CD4-positive, alpha-beta T cell (primary cell): Measurements from ENCODE around the gene PPP4R3A. TPM values are rescaled to one million over a fixed set of nuclear protein-coding genes. Genes with fewer than 3 reads are reported as not detected.

Experiments used
- ATAC-seq: fragments of 200-7000 bp; cut with Tn5 transposase; one replicate; pipeline ENCODE4 v1.10.0; 2022; ENCODE audit warnings: mild to moderate bottlenecking; ENCODE audit not compliant: poor library complexity
- CTCF ChIA-PET: fragments of 350-600 bp; sonication (Branson Sonifier 250); formaldehyde crosslinking; loops from one replicate; lab custom pipeline; 2021; ENCODE audit warnings: antibody characterized with exemption, inconsistent platforms; lab: Charles Lee
- POLR2A ChIA-PET: fragments of 350-600 bp; sonication (Branson Sonifier 250); formaldehyde crosslinking; loops from one replicate; lab custom pipeline; 2021; ENCODE audit warnings: antibody characterized with exemption, inconsistent platforms; lab: Charles Lee
- DNase-seq, 14 experiments: peaks; one replicate each; pipeline ENCODE4 v3.0.0-alpha.2; 2013 to 2020; ENCODE audit warnings: mixed read lengths in 2 of 14
- H3K27ac ChIP-seq, 2 donors: one replicate each; pipeline versions ENCODE4 v1.5.1 to v1.7.0; 2013; ENCODE audit warnings: low read length in 2 of 2, low read depth in 1 of 2, mild to moderate bottlenecking in 1 of 2
- H3K27me3 ChIP-seq, 2 experiments: 1 replicate in 1 of 2; 2 replicates in 1 of 2; pipeline versions ENCODE4 v1.6.1 to v1.7.0; 2013; ENCODE audit warnings: low read length in 2 of 2, control low read depth in 1 of 2, mild to moderate bottlenecking in 1 of 2, moderate library complexity in 1 of 2; ENCODE audit not compliant: insufficient read depth in 2 of 2, control insufficient read depth in 1 of 2
- H3K36me3 ChIP-seq: one replicate; pipeline ENCODE4 v1.6.1; 2013; ENCODE audit warnings: low read length, control low read depth; ENCODE audit not compliant: insufficient read depth
- H3K4me1 ChIP-seq: one replicate; pipeline ENCODE4 v1.6.1; 2013; ENCODE audit warnings: low read length, control low read depth; ENCODE audit not compliant: insufficient read depth
- H3K4me3 ChIP-seq: one replicate; pipeline ENCODE4 v1.5.1; 2013; ENCODE audit warnings: mild to moderate bottlenecking, low read length, moderate library complexity
- H3K9me3 ChIP-seq, 2 experiments: 1 replicate in 1 of 2; 2 replicates in 1 of 2; pipeline versions ENCODE4 v1.6.1 to v1.7.0; 2013; ENCODE audit warnings: low read length in 2 of 2, mild to moderate bottlenecking in 2 of 2, control low read depth in 1 of 2, moderate library complexity in 1 of 2; ENCODE audit not compliant: control insufficient read depth in 1 of 2, insufficient read depth in 1 of 2
- H3K27ac Mint-ChIP-seq: one replicate; pipeline ENCODE4 v1.8.0; 2020; ENCODE audit warnings: mixed read lengths
- H3K27me3 Mint-ChIP-seq: one replicate; pipeline ENCODE4 v1.8.0; 2021; ENCODE audit warnings: mixed read lengths
- H3K36me3 Mint-ChIP-seq: one replicate; pipeline ENCODE4 v1.8.0; 2021; ENCODE audit warnings: low read depth, mixed read lengths
- H3K4me1 Mint-ChIP-seq: one replicate; pipeline ENCODE4 v1.8.0; 2021; ENCODE audit warnings: low read depth, mixed read lengths
- H3K4me3 Mint-ChIP-seq: one replicate; pipeline ENCODE4 v1.8.0; 2020; ENCODE audit warnings: mild to moderate bottlenecking, mixed read lengths
- H3K9me3 Mint-ChIP-seq: one replicate; pipeline ENCODE4 v1.8.0; 2020; ENCODE audit warnings: mixed read lengths
- intact Hi-C, 2 experiments: fragments of 100-400 bp; cut with DNase I in 1 of 2; cut with micrococcal nuclease in 1 of 2; formaldehyde crosslinking; loops; one replicate each; pipeline versions ENCODE4 v1.15.1 to v1.9.0; 2023 to 2025; cut with DNase I, micrococcal nuclease
- total RNA-seq, 174 experiments: library from RNA in 2 of 174; stranded (reverse) in 2 of 174; gene quantifications; one replicate each; pipeline ENCODE4 v1.2.3 and lab custom pipeline; 2021 to 2026
- TF ChIP-seq, protein P1 (sequence below): fragments of 200-600 bp; IDR thresholded peaks from one replicate; pipeline ENCODE4 v1.8.0; 2022; ENCODE audit warnings: antibody characterized with exemption, mild to moderate bottlenecking

The PPP4R3A gene
- total RNA-seq, 2 experiments from 2014 or later, result 189 to 205 TPM

DNA sequence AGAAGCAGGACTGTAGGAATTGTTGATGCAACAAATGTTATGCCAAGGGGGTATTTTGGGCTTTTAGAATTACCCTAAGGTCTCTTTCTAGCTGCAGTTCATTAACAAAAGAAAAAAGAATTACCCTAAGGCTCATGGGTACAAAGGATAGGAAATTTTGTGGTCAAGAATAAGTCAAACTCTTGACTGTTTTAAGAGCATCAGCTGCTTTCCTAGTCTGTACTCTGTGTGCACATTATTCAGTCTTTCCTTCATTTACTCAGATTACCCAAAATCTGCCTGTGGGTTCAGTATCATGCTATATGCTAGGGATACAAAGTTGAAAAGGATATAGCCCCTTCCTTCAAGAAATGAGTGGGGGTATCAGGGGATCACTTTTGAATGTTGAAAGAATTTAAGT, 56.0 kb downstream of the PPP4R3A start:
- Histone ChIP-seq H3K4me3 (no peak overlapping the region), H3K27ac (no peak overlapping the region), H3K9me3 (no peaks in the 10 kb centered on the region), H3K27me3 (no peaks in the 10 kb centered on the region), H3K36me3 (peaks cover 28% of the 10 kb centered on the region), H3K4me1 (peaks cover 12% of the 10 kb centered on the region)
- no peaks in the 10 kb centered on the region for H3K9me3 Mint-ChIP-seq
- TF ChIP-seq, protein P1, sequence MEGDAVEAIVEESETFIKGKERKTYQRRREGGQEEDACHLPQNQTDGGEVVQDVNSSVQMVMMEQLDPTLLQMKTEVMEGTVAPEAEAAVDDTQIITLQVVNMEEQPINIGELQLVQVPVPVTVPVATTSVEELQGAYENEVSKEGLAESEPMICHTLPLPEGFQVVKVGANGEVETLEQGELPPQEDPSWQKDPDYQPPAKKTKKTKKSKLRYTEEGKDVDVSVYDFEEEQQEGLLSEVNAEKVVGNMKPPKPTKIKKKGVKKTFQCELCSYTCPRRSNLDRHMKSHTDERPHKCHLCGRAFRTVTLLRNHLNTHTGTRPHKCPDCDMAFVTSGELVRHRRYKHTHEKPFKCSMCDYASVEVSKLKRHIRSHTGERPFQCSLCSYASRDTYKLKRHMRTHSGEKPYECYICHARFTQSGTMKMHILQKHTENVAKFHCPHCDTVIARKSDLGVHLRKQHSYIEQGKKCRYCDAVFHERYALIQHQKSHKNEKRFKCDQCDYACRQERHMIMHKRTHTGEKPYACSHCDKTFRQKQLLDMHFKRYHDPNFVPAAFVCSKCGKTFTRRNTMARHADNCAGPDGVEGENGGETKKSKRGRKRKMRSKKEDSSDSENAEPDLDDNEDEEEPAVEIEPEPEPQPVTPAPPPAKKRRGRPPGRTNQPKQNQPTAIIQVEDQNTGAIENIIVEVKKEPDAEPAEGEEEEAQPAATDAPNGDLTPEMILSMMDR, result no peak
- H3K27me3 Mint-ChIP-seq, result no peaks in the 10 kb centered on the region
- POLR2A ChIA-PET, result interaction anchor here (0.7 to 1.2 kb wide), 3 partner anchors 33 to 130 kb away, joined by 4 to 5 read pairs (median 4); partner anchors contain the start of gene PPP4R3A
- H3K27ac Mint-ChIP-seq, result peak overlapping the region; percentile 53
- ATAC-seq, result no peak
- H3K4me3 Mint-ChIP-seq, result no peak overlapping the region
- H3K36me3 Mint-ChIP-seq, result peaks cover 42% of the 10 kb centered on the region
- CTCF ChIA-PET, result interaction anchor here (1.0 kb wide), 1 partner anchor 136 kb away, joined by 3 read pairs; no protein-coding TSS in a partner anchor
- intact Hi-C loops, result no loop called here
- peaks cover 27% of the 10 kb centered on the region for H3K4me1 Mint-ChIP-seq
- DNase-seq, result no peak

DNA sequence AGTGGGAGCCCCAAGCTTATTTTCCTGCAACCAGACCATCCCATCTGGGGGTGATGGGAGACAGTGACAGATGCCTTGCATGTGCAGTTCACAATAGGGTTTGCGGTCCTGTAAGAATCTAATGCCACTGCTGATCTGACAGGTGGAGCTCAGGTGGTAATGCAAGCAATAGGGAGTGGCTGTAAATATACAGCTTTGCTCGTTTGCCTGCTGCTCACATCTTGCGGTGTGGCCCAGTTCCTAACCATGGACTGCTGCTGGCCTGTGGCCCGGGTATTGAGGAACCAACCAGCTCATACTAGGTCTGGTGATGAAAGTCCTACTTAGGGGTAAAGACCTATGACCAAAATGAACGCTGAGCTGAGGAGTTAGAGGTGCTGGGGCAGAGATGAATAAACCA, 56.4 kb downstream of the PPP4R3A start:
- H3K27me3 ChIP-seq, result no peaks in the 10 kb centered on the region
- peaks cover 26% of the 10 kb centered on the region for H3K36me3 ChIP-seq
- H3K4me1 ChIP-seq, result peaks cover 12% of the 10 kb centered on the region
- no peak for ATAC-seq
- H3K4me3 ChIP-seq, result no peak overlapping the region
- H3K9me3 ChIP-seq, result no peaks in the 10 kb centered on the region
- Mint-ChIP-seq H3K9me3 (no peaks in the 10 kb centered on the region), H3K27ac (peak overlapping the region; percentile 53), H3K36me3 (peaks cover 38% of the 10 kb centered on the region), H3K4me3 (no peak overlapping the region), H3K27me3 (no peaks in the 10 kb centered on the region), H3K4me1 (peaks cover 27% of the 10 kb centered on the region)
- ChIA-PET POLR2A (interaction anchor here (0.7 to 1.2 kb wide), 3 partner anchors 33 to 129 kb away, joined by 4 to 5 read pairs (median 4); partner anchors contain the start of gene PPP4R3A), CTCF (interaction anchor here (1.0 kb wide), 1 partner anchor 135 kb away, joined by 3 read pairs; no protein-coding TSS in a partner anchor)
- intact Hi-C loops, result no loop called here
- TF ChIP-seq, protein P1, result no peak
- no peak overlapping the region for H3K27ac ChIP-seq
- DNase-seq, result no peak

DNA sequence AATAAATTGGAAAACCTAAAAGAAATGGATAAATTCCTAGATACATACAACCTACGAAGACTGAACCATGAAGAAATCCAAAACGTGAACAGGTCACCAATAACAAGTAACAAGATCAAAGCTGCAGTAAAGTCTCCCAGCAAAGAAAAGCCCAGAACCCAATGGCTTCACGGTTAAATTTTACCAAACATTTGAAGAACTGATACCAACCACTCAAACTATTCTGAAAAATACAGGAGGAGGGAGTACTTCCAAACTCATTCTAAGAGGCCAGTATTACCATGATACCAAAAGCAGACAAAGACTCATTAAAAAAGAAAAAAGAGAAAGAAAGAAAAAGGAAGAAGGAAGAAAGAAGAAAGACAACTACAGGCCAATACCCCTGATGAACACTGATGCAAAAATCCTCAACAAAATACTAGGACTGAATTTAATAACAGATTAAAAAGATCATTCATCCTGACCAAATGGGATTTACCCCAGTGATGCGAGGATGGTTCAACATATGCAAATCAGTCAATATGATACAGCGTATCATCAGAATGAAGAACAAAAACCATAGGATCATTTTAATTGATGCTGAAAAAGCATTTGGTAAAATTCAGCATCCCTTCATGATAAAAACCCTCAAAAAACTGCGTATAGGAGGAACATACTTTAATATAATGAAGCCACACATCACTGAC, 65.6 kb downstream of the PPP4R3A start:
- Mint-ChIP-seq H3K4me1 (no peaks in the 10 kb centered on the region), H3K36me3 (no peaks in the 10 kb centered on the region), H3K27ac (no peak overlapping the region), H3K27me3 (peaks cover 5% of the 10 kb centered on the region), H3K9me3 (peaks cover 5% of the 10 kb centered on the region), H3K4me3 (no peak overlapping the region)
- POLR2A ChIA-PET, result no interaction called here
- ATAC-seq, result no peak
- CTCF ChIA-PET, result no interaction called here
- no peak overlapping the region for H3K4me3 ChIP-seq
- intact Hi-C loops, result no loop called here
- TF ChIP-seq, protein P1, result no peak
- no peaks in the 10 kb centered on the region for H3K27me3 ChIP-seq
- H3K36me3 ChIP-seq, result no peaks in the 10 kb centered on the region
- H3K4me1 ChIP-seq, result no peaks in the 10 kb centered on the region
- H3K27ac ChIP-seq, result no peak overlapping the region
- H3K9me3 ChIP-seq, result no peaks in the 10 kb centered on the region
- DNase-seq, result no peak
